Keratinocyte (primary cell): Measurements from ENCODE around the gene PAX5. TPM values are rescaled to one million over a fixed set of nuclear protein-coding genes. Genes with fewer than 3 reads are reported as not detected.

ENCODE experiments used
- DNase-seq: peaks from one replicate; pipeline ENCODE4 v3.0.0-alpha.2; 2011; ENCODE audit warnings: low read depth, missing footprints, low spot score
- FAIRE-seq: peaks from 2 replicates; lab custom pipeline; 2011; peaks lifted over from hg19 to GRCh38; lab: Jason Lieb, UNC
- H2AFZ ChIP-seq: 2 replicates; pipeline ENCODE4 v1.6.0; 2012; ENCODE audit warnings: low read length, control low read depth, inconsistent platforms; ENCODE audit not compliant: control insufficient read depth
- H3K27ac ChIP-seq: 2 replicates; pipeline ENCODE4 v1.5.1; 2011; ENCODE audit warnings: low read length; ENCODE audit not compliant: control insufficient read depth, insufficient read depth
- H3K27me3 ChIP-seq: 3 replicates; pipeline ENCODE4 v1.6.0; 2011; ENCODE audit warnings: low read length; ENCODE audit not compliant: control insufficient read depth, insufficient read depth; ENCODE audit errors: extremely low read depth
- H3K36me3 ChIP-seq, 2 experiments: 2 replicates in 1 of 2; 3 replicates in 1 of 2; pipeline ENCODE4 v1.5.1; 2011; ENCODE audit warnings: low read length in 2 of 2, mild to moderate bottlenecking in 1 of 2; ENCODE audit not compliant: control insufficient read depth in 2 of 2, insufficient read depth in 2 of 2; ENCODE audit errors: extremely low read depth in 1 of 2
- H3K4me1 ChIP-seq: 3 replicates; pipeline ENCODE4 v1.5.1; 2011; ENCODE audit warnings: low read length; ENCODE audit not compliant: control insufficient read depth, insufficient read depth; ENCODE audit errors: extremely low read depth
- H3K4me2 ChIP-seq: 3 replicates; pipeline ENCODE4 v1.6.0; 2011; ENCODE audit warnings: low read depth, low read length; ENCODE audit not compliant: control insufficient read depth, insufficient read depth; ENCODE audit errors: extremely low read depth
- H3K4me3 ChIP-seq, 3 experiments: fragments of 200-600 bp in 1 of 3; sonication (generic) in 1 of 3; 2 replicates in 2 of 3; 3 replicates in 1 of 3; pipeline ENCODE4 v1.5.1; 2011 to 2016; ENCODE audit warnings: low read length in 3 of 3, mild to moderate bottlenecking in 3 of 3, control low read depth in 2 of 3, inconsistent platforms in 1 of 3, low read depth in 1 of 3, mixed read lengths in 1 of 3, mixed run types in 1 of 3, moderate library complexity in 1 of 3; ENCODE audit not compliant: control insufficient read depth in 2 of 3, insufficient read depth in 2 of 3; ENCODE audit errors: extremely low read depth in 1 of 3
- H3K79me2 ChIP-seq: 2 replicates; pipeline ENCODE4 v1.6.0; 2012; ENCODE audit warnings: low read length; ENCODE audit not compliant: control insufficient read depth, insufficient read depth
- H3K9ac ChIP-seq: 3 replicates; pipeline ENCODE4 v1.6.0; 2011; ENCODE audit warnings: low read length; ENCODE audit not compliant: control insufficient read depth, insufficient read depth; ENCODE audit errors: extremely low read depth
- H3K9me1 ChIP-seq: 3 replicates; pipeline ENCODE4 v1.6.0; 2011; ENCODE audit warnings: low read length; ENCODE audit not compliant: control insufficient read depth, insufficient read depth; ENCODE audit errors: extremely low read depth
- H3K9me3 ChIP-seq: 2 replicates; pipeline ENCODE4 v1.5.1; 2012; ENCODE audit warnings: low read depth, low read length; ENCODE audit not compliant: control insufficient read depth
- H4K20me1 ChIP-seq: 3 replicates; pipeline ENCODE4 v1.6.0; 2011; ENCODE audit warnings: low read length; ENCODE audit not compliant: control insufficient read depth, insufficient read depth; ENCODE audit errors: extremely low read depth
- CTCF ChIP-seq, 3 experiments: IDR thresholded peaks in 1 of 3; conservative IDR thresholded peaks in 1 of 3; optimal IDR thresholded peaks in 1 of 3; 2 replicates in 2 of 3; 3 replicates in 1 of 3; pipeline versions ENCODE3 to v1.5.1; 2011; ENCODE audit warnings: low read length in 3 of 3, mild to moderate bottlenecking in 3 of 3, moderate library complexity in 2 of 3, control low read depth in 1 of 3, inconsistent platforms in 1 of 3; ENCODE audit not compliant: insufficient read depth in 2 of 3; ENCODE audit errors: extremely low read depth in 1 of 3
- EZH2 ChIP-seq: IDR thresholded peaks from one replicate; pipeline ENCODE4 v1.6.1; 2012; ENCODE audit warnings: inconsistent platforms, mild to moderate bottlenecking, low read length, moderate library complexity
- dilution Hi-C: fragments of 300-500 bp; cut with MboI; formaldehyde crosslinking; loops from one replicate; pipeline ENCODE4 v1.7.0; 2020; ENCODE audit warnings: low sequenced_read_pairs; ENCODE audit not compliant: extremely low pct_ligation_motif_present
- polyA plus RNA-seq, 5 experiments: library from polyadenylated mRNA; depleted of rRNA in 3 of 5; stranded (reverse) in 3 of 5; stranded (forward) in 1 of 5; unstranded in 1 of 5; fragments of >200 nt; gene quantifications; 1 replicate in 1 of 5; 2 replicates in 3 of 5; 3 replicates in 1 of 5; pipeline versions ENCODE4 v1.2.1 to v1.2.3, GENCODE V29; 2011 to 2012; ENCODE audit warnings: missing spikeins in 2 of 5, low read depth in 1 of 5, low replicate concordance in 1 of 5

Gene PAX5
- polyA plus RNA-seq, 1 donor (not counting 4 experiments of a cell fraction or from before 2014, with no cell fraction given) = not detected

- Histone ChIP-seq H2AFZ (no peak overlapping the region), H3K27me3 (no peaks in the 10 kb centered on the region), H3K36me3 (no peaks in the 10 kb centered on the region), H3K4me2 (no peak overlapping the region), H3K4me3 (no peak overlapping the region), H3K9me1 (no peaks in the 10 kb centered on the region), H3K79me2 (no peaks in the 10 kb centered on the region), H4K20me1 (no peaks in the 10 kb centered on the region), H3K27ac (no peak overlapping the region), H3K4me1 (peaks cover 10% of the 10 kb centered on the region), H3K9me3 (no peaks in the 10 kb centered on the region), H3K9ac (no peak overlapping the region)
- no peak for FAIRE-seq
- dilution Hi-C loops = no loop called here
- DNase-seq = no peak
- no peak for TF ChIP-seq CTCF (optimal IDR thresholded peaks at IDR 0.05 in 1 of 3, IDR thresholded peaks at IDR 0.05 in 1 of 3, conservative IDR thresholded peaks at IDR 0.05 in 1 of 3; ENCODE audit: extremely low read depth in 1 of 3, insufficient read depth in 2 of 3, low read length in 3 of 3)
- TF ChIP-seq EZH2 = no peak
These were observed 70.7 kb downstream of the PAX5 start for GRCh38 chr9:36963346-36963745.

GRCh38 chr9:36962691-36963090 lies 71.4 kb downstream of the PAX5 start:
- H3K4me3 ChIP-seq = no peak overlapping the region

More at GRCh38 chr9:36962691-36963090, 71.4 kb downstream of the PAX5 start:
- H3K27me3 ChIP-seq = peaks cover 4% of the 10 kb centered on the region
- no peaks in the 10 kb centered on the region for H3K36me3 ChIP-seq
- no peaks in the 10 kb centered on the region for H4K20me1 ChIP-seq
- no peaks in the 10 kb centered on the region for H3K79me2 ChIP-seq
- no peak overlapping the region for H3K4me2 ChIP-seq
- dilution Hi-C loops = no loop called here
- H3K9me1 ChIP-seq = no peaks in the 10 kb centered on the region
- no peak overlapping the region for H2AFZ ChIP-seq
- no peaks in the 10 kb centered on the region for H3K9me3 ChIP-seq
- DNase-seq = no peak
- H3K27ac ChIP-seq = no peak overlapping the region
- H3K9ac ChIP-seq = no peak overlapping the region
- TF ChIP-seq EZH2 (no peak), CTCF (optimal IDR thresholded peaks at IDR 0.05 in 1 of 3, IDR thresholded peaks at IDR 0.05 in 1 of 3, conservative IDR thresholded peaks at IDR 0.05 in 1 of 3; ENCODE audit: extremely low read depth in 1 of 3, insufficient read depth in 2 of 3, low read length in 3 of 3) (no peak)
- peaks cover 10% of the 10 kb centered on the region for H3K4me1 ChIP-seq
- FAIRE-seq = no peak
